IMR-90 (cell line): Measurements from ENCODE around the gene DMD. TPM values are rescaled to one million over a fixed set of nuclear protein-coding genes. Genes with fewer than 3 reads are reported as not detected.

Source experiments
- ATAC-seq: fragments of 200-7000 bp; cut with Tn5 transposase; 2 replicates; pipeline ENCODE4 v1.9.1; 2020; ENCODE audit warnings: low read depth, mild to moderate bottlenecking, moderate library complexity
- BruUV-seq: library from RNA; stranded (reverse); fragments of 400-500 nt; replicated peaks from 2 replicates; lab custom pipeline; 2021; lab: Mats Ljungman, UMichigan
- CTCF ChIA-PET: fragments of 300-600 bp; formaldehyde crosslinking; extraction: SDS; loops from one replicate; lab custom pipeline; 2021; ENCODE audit warnings: antibody characterized with exemption; lab: Yijun Ruan, JAX
- POLR2A ChIA-PET: fragments of 300-600 bp; sonication (Branson Sonifier 250); formaldehyde crosslinking; loops from one replicate; lab custom pipeline; 2022; ENCODE audit warnings: antibody characterized with exemption; ENCODE audit not compliant: unreplicated experiment; lab: Charles Lee
- DNase-seq: peaks from one replicate; pipeline ENCODE4 v3.0.0; 2013
- H2AFZ ChIP-seq: replicated peaks from 2 replicates; pipeline ENCODE3; 2013; ENCODE audit warnings: low read length, mild to moderate bottlenecking; ENCODE audit not compliant: poor library complexity
- H2AK5ac ChIP-seq: 2 replicates; pipeline ENCODE4 v1.6.1; 2013; ENCODE audit warnings: low read depth, low read length, inconsistent platforms
- H2AK9ac ChIP-seq: replicated peaks from 2 replicates; pipeline ENCODE3; 2013; ENCODE audit warnings: mild to moderate bottlenecking, low read depth, low read length, moderate library complexity; ENCODE audit not compliant: poor library complexity
- H2BK120ac ChIP-seq: 2 replicates; pipeline ENCODE4 v1.6.1; 2013; ENCODE audit warnings: low read depth, low read length, inconsistent platforms
- H2BK15ac ChIP-seq: 3 replicates; pipeline ENCODE4 v1.6.1; 2013; ENCODE audit warnings: low read depth, low read length, inconsistent platforms
- H2BK20ac ChIP-seq: 2 replicates; pipeline ENCODE4 v1.6.1; 2013; ENCODE audit warnings: low read depth, mild to moderate bottlenecking, inconsistent platforms, low read length, moderate library complexity
- H2BK5ac ChIP-seq: 2 replicates; pipeline ENCODE4 v1.6.1; 2013; ENCODE audit warnings: mild to moderate bottlenecking, low read depth, low read length, inconsistent platforms; ENCODE audit not compliant: poor library complexity, severe bottlenecking
- H3K14ac ChIP-seq: replicated peaks from 2 replicates; pipeline ENCODE4 v1.6.1; 2013; ENCODE audit warnings: low read depth, low read length, inconsistent platforms
- H3K18ac ChIP-seq: 2 replicates; pipeline ENCODE4 v1.6.1; 2013; ENCODE audit warnings: low read depth, low read length, control low read depth
- H3K23ac ChIP-seq: 2 replicates; pipeline ENCODE4 v1.6.1; 2013; ENCODE audit warnings: low read depth, low read length, inconsistent platforms
- H3K27ac ChIP-seq: 2 replicates; pipeline ENCODE4 v1.5.1; 2013; ENCODE audit warnings: mild to moderate bottlenecking, control low read depth, low read length; ENCODE audit not compliant: insufficient read depth
- H3K27me3 ChIP-seq: 2 replicates; pipeline ENCODE4 v1.6.1; 2013; ENCODE audit warnings: low read length; ENCODE audit not compliant: control insufficient read depth, insufficient read depth
- H3K36me3 ChIP-seq: 2 replicates; pipeline ENCODE4 v1.6.1; 2013; ENCODE audit warnings: low read length, mixed read lengths; ENCODE audit not compliant: control insufficient read depth, insufficient read depth
- H3K4ac ChIP-seq: 2 replicates; pipeline ENCODE4 v1.6.1; 2013; ENCODE audit warnings: low read depth, low read length, inconsistent platforms
- H3K4me1 ChIP-seq: 2 replicates; pipeline ENCODE4 v1.6.1; 2013; ENCODE audit warnings: low read length, mixed read lengths; ENCODE audit not compliant: control insufficient read depth, insufficient read depth
- H3K4me2 ChIP-seq: 2 replicates; pipeline ENCODE4 v1.6.1; 2013; ENCODE audit warnings: low read depth, mild to moderate bottlenecking, control low read depth, low read length, moderate library complexity
- H3K4me3 ChIP-seq: 2 replicates; pipeline ENCODE4 v1.5.1; 2013; ENCODE audit warnings: low read depth, mild to moderate bottlenecking, control low read depth, low read length, moderate library complexity; ENCODE audit not compliant: insufficient read depth
- H3K56ac ChIP-seq: 2 replicates; pipeline ENCODE4 v1.6.1; 2013; ENCODE audit warnings: low read length, inconsistent platforms; ENCODE audit not compliant: insufficient read depth; ENCODE audit errors: extremely low read depth
- H3K79me1 ChIP-seq, 2 experiments: 2 replicates each; pipeline ENCODE4 v1.6.1; 2013; ENCODE audit warnings: low read length in 2 of 2, inconsistent platforms in 1 of 2, low read depth in 1 of 2
- H3K9ac ChIP-seq: 2 replicates; pipeline ENCODE4 v1.6.1; 2013; ENCODE audit warnings: low read depth, low read length, control low read depth
- H3K9me1 ChIP-seq: 2 replicates; pipeline ENCODE4 v1.6.1; 2013; ENCODE audit warnings: low read length, inconsistent platforms; ENCODE audit not compliant: insufficient read depth
- H3K9me3 ChIP-seq: 2 replicates; pipeline ENCODE4 v1.6.1; 2013; ENCODE audit warnings: low read length; ENCODE audit not compliant: control insufficient read depth, insufficient read depth
- H4K20me1 ChIP-seq: 2 replicates; pipeline ENCODE4 v1.6.1; 2013; ENCODE audit warnings: low read length, inconsistent platforms; ENCODE audit not compliant: insufficient read depth
- H4K5ac ChIP-seq: 2 replicates; pipeline ENCODE4 v1.6.1; 2013; ENCODE audit warnings: mild to moderate bottlenecking, low read depth, low read length, control low read depth
- H4K8ac ChIP-seq, 2 experiments: 2 replicates each; pipeline ENCODE4 v1.6.1; 2013; ENCODE audit warnings: low read depth in 2 of 2, low read length in 2 of 2, control low read depth in 1 of 2, inconsistent platforms in 1 of 2
- H4K91ac ChIP-seq: 2 replicates; pipeline ENCODE4 v1.6.1; 2013; ENCODE audit warnings: low read depth, low read length, inconsistent platforms; ENCODE audit not compliant: insufficient read depth
- CEBPB ChIP-seq: IDR thresholded peaks from 2 replicates; pipeline ENCODE4 v1.6.1; 2012; ENCODE audit warnings: low read depth, low read length, improper control_type of control experiment
- CTCF ChIP-seq: conservative IDR thresholded peaks from 2 replicates; pipeline ENCODE4 v1.5.1; 2012; ENCODE audit warnings: mild to moderate bottlenecking, low read depth, low read length, improper control_type of control experiment
- ELK1 ChIP-seq: fragments of 150-350 bp; IDR thresholded peaks from 2 replicates; pipeline ENCODE4 v1.6.1; 2016; ENCODE audit warnings: low read depth, mild to moderate bottlenecking, low read length, moderate library complexity, borderline replicate concordance
- MAFK ChIP-seq: IDR thresholded peaks from 2 replicates; pipeline ENCODE4 v1.6.1; 2012; ENCODE audit warnings: low read depth, low read length, improper control_type of control experiment
- MAZ ChIP-seq: IDR thresholded peaks from 2 replicates; pipeline ENCODE4 v1.6.1; 2012; ENCODE audit warnings: low read depth, mild to moderate bottlenecking, low read length, improper control_type of control experiment, moderate library complexity, borderline replicate concordance
- NFE2L2 ChIP-seq: fragments of 150-350 bp; IDR thresholded peaks from 2 replicates; pipeline ENCODE4 v1.6.1; 2016; ENCODE audit warnings: low read depth, mild to moderate bottlenecking, low read length
- POLR2A ChIP-seq: IDR thresholded peaks from 2 replicates; pipeline ENCODE4 v1.6.1; 2012; ENCODE audit warnings: mild to moderate bottlenecking, low read depth, low read length
- RAD21 ChIP-seq: IDR thresholded peaks from 2 replicates; pipeline ENCODE4 v1.6.1; 2012; ENCODE audit warnings: low read length, improper control_type of control experiment
- RCOR1 ChIP-seq: IDR thresholded peaks from 2 replicates; pipeline ENCODE4 v1.6.1; 2012; ENCODE audit warnings: mild to moderate bottlenecking, low read length, improper control_type of control experiment; ENCODE audit not compliant: insufficient replicate concordance
- RFX5 ChIP-seq: IDR thresholded peaks from 2 replicates; pipeline ENCODE4 v1.8.0; 2012; ENCODE audit warnings: low read depth, mild to moderate bottlenecking, low read length, moderate library complexity
- SMC3 ChIP-seq: fragments of 150-350 bp; IDR thresholded peaks from 2 replicates; pipeline ENCODE4 v1.6.1; 2016; ENCODE audit warnings: low read depth, mild to moderate bottlenecking, antibody characterized with exemption, low read length, moderate library complexity
- WGBS, 2 experiments: methylation state at CpG; one replicate each; pipeline versions ENCODE4 v1.1.5 to v1.1.7; 2013; ENCODE audit warnings: missing lambda C conversion rate in 2 of 2; ENCODE audit not compliant: insufficient read length in 1 of 2; ENCODE audit errors: extremely low coverage in 2 of 2; 5-methylcytosine and 5-hydroxymethylcytosine counted together
- dilution Hi-C: fragments of 300-500 bp; cut with HindIII; formaldehyde crosslinking; loops from one replicate; pipeline ENCODE4 v1.14.3; 2018; ENCODE audit warnings: low sequenced_read_pairs; ENCODE audit not compliant: unreplicated experiment
- in situ Hi-C: fragments of 300-500 bp; cut with MboI; formaldehyde crosslinking; loops from 3 replicates; pipeline ENCODE4 v1.14.3; 2019; ENCODE audit warnings: low sequenced_read_pairs, inconsistent platforms, mixed read lengths
- intact Hi-C: fragments of 100-400 bp; cut with micrococcal nuclease; formaldehyde crosslinking; loops from 2 replicates; pipeline ENCODE4 v1.10.0; 2022
- polyA plus RNA-seq, 3 experiments: library from polyadenylated mRNA; depleted of rRNA; stranded (reverse); fragments of >200 nt; gene quantifications; 2 replicates each; pipeline ENCODE4 v1.2.3, GENCODE V29; 2012; ENCODE audit warnings: low replicate concordance in 1 of 3
- total RNA-seq: library from RNA; depleted of rRNA; stranded (reverse); fragments of >200 nt; gene quantifications from 2 replicates; pipeline ENCODE4 v1.2.3, GENCODE V29; 2012

Gene DMD
- total and polyA plus RNA-seq, 2 of the 4 experiments (the other 2 are of a cell fraction): 6.6 to 11.8 TPM

DNA sequence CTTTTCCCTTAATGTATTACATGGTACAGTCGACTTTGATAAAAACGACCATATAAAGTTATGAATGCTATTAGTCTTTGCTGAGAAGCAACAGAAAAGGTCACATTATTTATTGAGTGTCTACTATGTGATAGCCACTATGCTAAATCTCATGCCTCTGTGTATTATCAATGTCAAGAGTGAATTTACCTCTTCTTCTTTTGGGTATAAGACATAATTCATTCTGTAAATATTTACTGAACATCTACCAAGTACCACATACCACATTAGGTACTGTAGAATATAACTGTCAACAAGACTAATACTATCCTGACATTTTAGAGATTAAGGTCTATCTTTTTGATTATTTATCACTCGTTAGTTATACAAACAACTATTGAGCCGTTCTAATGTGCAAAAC lies 1870.8 kb downstream of the DMD start:
- Histone ChIP-seq H2BK15ac (no peak overlapping the region), H3K18ac (no peak overlapping the region), H3K9ac (no peak overlapping the region), H3K79me1 (no peaks in the 10 kb centered on the region), H4K20me1 (no peaks in the 10 kb centered on the region), H3K4me2 (no peak overlapping the region), H4K5ac (no peak overlapping the region), H2BK20ac (no peak overlapping the region), H4K91ac (no peak overlapping the region), H2BK120ac (no peak overlapping the region), H3K36me3 (no peaks in the 10 kb centered on the region), H2AK9ac (no peak overlapping the region), H3K14ac (no peak overlapping the region), H4K8ac (no peak overlapping the region), H2AK5ac (no peak overlapping the region), H3K27ac (no peak overlapping the region), H2BK5ac (no peak overlapping the region), H3K9me3 (no peaks in the 10 kb centered on the region), H3K27me3 (no peaks in the 10 kb centered on the region), H3K4ac (no peak overlapping the region), H3K9me1 (no peaks in the 10 kb centered on the region), H3K56ac (no peak overlapping the region), H3K4me3 (no peak overlapping the region), H2AFZ (no peak overlapping the region), H3K23ac (no peak overlapping the region), H3K4me1 (no peaks in the 10 kb centered on the region)
- ATAC-seq (no peak), DNase-seq (no peak)
- intact Hi-C loops: no loop called here
- in situ Hi-C loops: no loop called here
- dilution Hi-C loops: no loop called here
- ChIA-PET POLR2A (no interaction called here), CTCF (no interaction called here)
- TF ChIP-seq NFE2L2: no peak
- TF ChIP-seq RAD21: no peak
- TF ChIP-seq SMC3: no peak
- no peak for TF ChIP-seq MAZ
- no peak for TF ChIP-seq MAFK
- no peak for TF ChIP-seq RCOR1
- no peak for TF ChIP-seq CTCF
- TF ChIP-seq POLR2A: no peak
- no peak for TF ChIP-seq RFX5
- TF ChIP-seq ELK1: no peak
- no peak for TF ChIP-seq CEBPB
- BruUV-seq: no TSS peak
- no CpG with 5 or more reads among the region's 4 CpGs for WGBS, 2 experiments
